Loucy (cell line): ENCODE measurements around the gene TLL1.

Experiments
- H2AFZ ChIP-seq: fragments of 200-600 bp; sonication (generic); 2 replicates; pipeline ENCODE4 v1.6.0; 2016; ENCODE audit warnings: antibody characterized with exemption, mild to moderate bottlenecking, low read length, moderate library complexity
- H3F3A ChIP-seq: fragments of 200-600 bp; 2 replicates; pipeline ENCODE4 v1.6.0; 2016; ENCODE audit warnings: antibody characterized with exemption, low read depth, mild to moderate bottlenecking
- H3K27me3 ChIP-seq: fragments of 200-600 bp; sonication (generic); 2 replicates; pipeline ENCODE4 v1.6.1; 2014; ENCODE audit warnings: low read length, mild to moderate bottlenecking; ENCODE audit not compliant: insufficient read depth, poor library complexity, severe bottlenecking
- H3K36me3 ChIP-seq: fragments of 200-600 bp; sonication (generic); 2 replicates; pipeline ENCODE4 v1.6.1; 2016; ENCODE audit warnings: low read length; ENCODE audit not compliant: insufficient read depth
- H3K4me1 ChIP-seq: fragments of 200-600 bp; sonication (generic); 2 replicates; pipeline ENCODE4 v1.5.1; 2014; ENCODE audit warnings: low read length, mild to moderate bottlenecking; ENCODE audit not compliant: insufficient read depth, poor library complexity, severe bottlenecking
- H3K4me2 ChIP-seq: fragments of 200-600 bp; sonication (generic); 2 replicates; pipeline ENCODE4 v1.6.0; 2014; ENCODE audit warnings: antibody characterized with exemption, low read length, low read depth, mild to moderate bottlenecking; ENCODE audit not compliant: poor library complexity, severe bottlenecking
- H3K4me3 ChIP-seq: fragments of 200-600 bp; sonication (generic); 2 replicates; pipeline ENCODE4 v1.5.1; 2014; ENCODE audit warnings: low read length, mild to moderate bottlenecking, mixed read lengths; ENCODE audit not compliant: poor library complexity, severe bottlenecking
- H3K79me2 ChIP-seq: fragments of 200-600 bp; sonication (generic); 2 replicates; pipeline ENCODE4 v1.6.1; 2014; ENCODE audit warnings: low read length; ENCODE audit not compliant: insufficient read depth
- H3K9ac ChIP-seq: fragments of 200-600 bp; sonication (generic); 2 replicates; pipeline ENCODE4 v1.6.0; 2014; ENCODE audit warnings: mild to moderate bottlenecking, low read depth, low read length, moderate library complexity; ENCODE audit not compliant: poor library complexity, severe bottlenecking
- H3K9me2 ChIP-seq: fragments of 200-600 bp; sonication (generic); replicated peaks from 2 replicates; pipeline ENCODE4 v1.6.1; 2016; ENCODE audit warnings: low read depth, low read length, mixed read lengths
- H3K9me3 ChIP-seq: fragments of 200-600 bp; sonication (generic); 2 replicates; pipeline ENCODE4 v1.6.1; 2014; ENCODE audit warnings: mild to moderate bottlenecking, antibody characterized with exemption, low read length, low read depth; ENCODE audit not compliant: insufficient read depth
- H4K20me1 ChIP-seq: fragments of 200-600 bp; sonication (generic); 2 replicates; pipeline ENCODE4 v1.6.0; 2014; ENCODE audit warnings: antibody characterized with exemption, low read length, mild to moderate bottlenecking; ENCODE audit not compliant: insufficient read depth, poor library complexity, severe bottlenecking
- CTCF ChIP-seq: fragments of 200-600 bp; sonication (generic); conservative IDR thresholded peaks from 2 replicates; pipeline ENCODE4 v1.5.1; 2014; ENCODE audit warnings: mild to moderate bottlenecking, antibody characterized with exemption, low read length
- EZH2phosphoT487 ChIP-seq: fragments of 200-600 bp; IDR thresholded peaks from 2 replicates; pipeline ENCODE4 v1.6.1; 2018; ENCODE audit warnings: antibody characterized with exemption, mild to moderate bottlenecking, moderate library complexity, borderline replicate concordance

TLL1 gene

GRCh38 chr4:165971933-165972332 lies 98.9 kb downstream of the TLL1 start:
- Histone ChIP-seq H3K4me1 (peaks cover 8% of the 10 kb centered on the region), H3K36me3 (no peaks in the 10 kb centered on the region), H3K9ac (no peak overlapping the region), H3K4me3 (no peak overlapping the region), H3K4me2 (no peak overlapping the region), H3K9me3 (no peaks in the 10 kb centered on the region), H4K20me1 (no peaks in the 10 kb centered on the region), H3K9me2 (no peaks in the 10 kb centered on the region), H3K27me3 (no peaks in the 10 kb centered on the region), H2AFZ (no peak overlapping the region), H3K79me2 (no peaks in the 10 kb centered on the region), H3F3A (no peaks in the 10 kb centered on the region)
- TF ChIP-seq EZH2phosphoT487 (no peak), CTCF (no peak)

- no peak overlapping the region for H3K4me2 ChIP-seq
- H3K4me3 ChIP-seq, result no peak overlapping the region
- no peaks in the 10 kb centered on the region for H3F3A ChIP-seq
- no peaks in the 10 kb centered on the region for H3K36me3 ChIP-seq
- TF ChIP-seq EZH2phosphoT487, result no peak
- no peak for TF ChIP-seq CTCF
- H3K9ac ChIP-seq, result no peak overlapping the region
- H4K20me1 ChIP-seq, result no peaks in the 10 kb centered on the region
- H3K4me1 ChIP-seq, result peaks cover 8% of the 10 kb centered on the region
- H3K9me3 ChIP-seq, result no peaks in the 10 kb centered on the region
- no peaks in the 10 kb centered on the region for H3K79me2 ChIP-seq
- H3K27me3 ChIP-seq, result no peaks in the 10 kb centered on the region
- no peak overlapping the region for H2AFZ ChIP-seq
- H3K9me2 ChIP-seq, result no peaks in the 10 kb centered on the region
These were observed 99.7 kb downstream of the TLL1 start for GRCh38 chr4:165972747-165973146.

- Histone ChIP-seq H3K36me3 (no peaks in the 10 kb centered on the region), H3K4me2 (no peak overlapping the region), H3K4me3 (no peak overlapping the region), H3K9me3 (no peaks in the 10 kb centered on the region), H2AFZ (no peak overlapping the region), H3K4me1 (peaks cover 14% of the 10 kb centered on the region), H4K20me1 (no peaks in the 10 kb centered on the region), H3K79me2 (no peaks in the 10 kb centered on the region), H3K27me3 (no peaks in the 10 kb centered on the region), H3F3A (0 out of 2 replicates have a peak, but pooled peaks cover 2% of the 10 kb centered on the region), H3K9me2 (no peaks in the 10 kb centered on the region), H3K9ac (no peak overlapping the region)
- TF ChIP-seq EZH2phosphoT487 (no peak), CTCF (no peak)
These were observed 109.9 kb downstream of the TLL1 start for GRCh38 chr4:165982934-165983333.
